Natural killer cell treated with Interleukin-12 subunit alpha and Interleukin-12 subunit beta and Interleukin-15 and Interleukin-18, amount 100 ng/mL, for 72 hours (primary cell): Measurements from ENCODE around the gene LMCD1. TPM values are rescaled to one million over a fixed set of nuclear protein-coding genes. Genes with fewer than 3 reads are reported as not detected.

Experiments
- ATAC-seq, 2 donors: fragments of 150-1000 bp; cut with Tn5 transposase in 1 of 2; sonication (Bioruptor Pico), chemical (Tn5 transposase) in 1 of 2; 2 replicates each; pipeline ENCODE4 v1.10.0; 2021
- DNase-seq: peaks from one replicate; pipeline ENCODE4 v3.0.0; 2022; ENCODE audit warnings: low spot score
- H3K27ac Mint-ChIP-seq, 2 donors: 1 replicate in 1 of 2; 2 replicates in 1 of 2; pipeline ENCODE4 v1.8.0; 2022; ENCODE audit warnings: mixed read lengths in 2 of 2, mild to moderate bottlenecking in 1 of 2, moderate library complexity in 1 of 2
- H3K27me3 Mint-ChIP-seq, 2 donors: 1 replicate in 1 of 2; 2 replicates in 1 of 2; pipeline ENCODE4 v1.8.0; 2022; ENCODE audit warnings: mixed read lengths in 2 of 2
- H3K36me3 Mint-ChIP-seq: one replicate; pipeline ENCODE4 v1.8.0; 2022; ENCODE audit warnings: mixed read lengths
- H3K4me1 Mint-ChIP-seq, 2 donors: 1 replicate in 1 of 2; 2 replicates in 1 of 2; pipeline ENCODE4 v1.8.0; 2022; ENCODE audit warnings: low read depth in 2 of 2, mixed read lengths in 2 of 2, mild to moderate bottlenecking in 1 of 2
- H3K4me3 Mint-ChIP-seq: one replicate; pipeline ENCODE4 v1.8.0; 2022; ENCODE audit warnings: mixed read lengths
- H3K9me3 Mint-ChIP-seq: 2 replicates; pipeline ENCODE4 v1.8.0; 2022; ENCODE audit warnings: mixed read lengths
- total RNA-seq, 2 donors: library from RNA; stranded (reverse); gene quantifications; one replicate each; pipeline ENCODE4 v1.2.3, GENCODE V29; 2022

LMCD1 gene
- total RNA-seq = 1 to 10 TPM in 1 of 2 donors, not detected in 1; 1.0 TPM

- Mint-ChIP-seq H3K4me3 (peak within 1 kb of the TSS; percentile 79), H3K27me3 (peaks cover 0 to 3% of the 10 kb centered on the region in 2 donors), H3K4me1 (peaks cover 0 to 8% of the 10 kb centered on the region in 2 donors), H3K27ac (peak within 1 kb of the TSS in 1 of 2 donors; percentile 48), H3K36me3 (no peaks in the 10 kb centered on the region), H3K9me3 (no peaks in the 10 kb centered on the region)
- ATAC-seq (peak; percentile 98 to 99), DNase-seq (peak; percentile 89)
These were observed at the start of gene LMCD1 for GRCh38 chr3:8501371-8502131. Gene LMCD1, plus strand, starts transcription at chr3:8501823. Its CDS starts 116 bp downstream, at chr3:8501939.

- Mint-ChIP-seq H3K4me3 (no peak overlapping the region), H3K27ac (no peak overlapping the region)
- no peak for ATAC-seq
These were observed 49.5 kb upstream of the LMCD1 start for GRCh38 chr3:8452112-8452511.

GRCh38 chr3:8453153-8453552 lies 48.5 kb upstream of the LMCD1 start:
- H3K4me3 Mint-ChIP-seq = no peak overlapping the region
- peaks cover 15 to 35% of the 10 kb centered on the region in 2 donors for H3K27me3 Mint-ChIP-seq
- DNase-seq = no peak
- no peaks in the 10 kb centered on the region for H3K36me3 Mint-ChIP-seq
- H3K27ac Mint-ChIP-seq = no peak overlapping the region
- no peaks in the 10 kb centered on the region for H3K9me3 Mint-ChIP-seq
- no peak for ATAC-seq
- no peaks in the 10 kb centered on the region for H3K4me1 Mint-ChIP-seq

More at GRCh38 chr3:8452112-8452511, 49.5 kb upstream of the LMCD1 start:
- Mint-ChIP-seq H3K9me3 (no peaks in the 10 kb centered on the region), H3K36me3 (no peaks in the 10 kb centered on the region), H3K4me1 (no peaks in the 10 kb centered on the region), H3K27me3 (peaks cover 17 to 42% of the 10 kb centered on the region in 2 donors)
- DNase-seq = no peak

- Mint-ChIP-seq H3K4me3 (no peak overlapping the region), H3K27me3 (peaks cover 12 to 26% of the 10 kb centered on the region in 2 donors), H3K9me3 (no peaks in the 10 kb centered on the region), H3K4me1 (no peaks in the 10 kb centered on the region), H3K27ac (no peak overlapping the region), H3K36me3 (no peaks in the 10 kb centered on the region)
- DNase-seq (no peak), ATAC-seq (no peak)
These were observed 45.9 kb upstream of the LMCD1 start for GRCh38 chr3:8455526-8456411.

GRCh38 chr3:8456412-8456811 lies 45.2 kb upstream of the LMCD1 start:
- no peak overlapping the region for H3K4me3 Mint-ChIP-seq
- peak in 1 of 2 donors; percentile 37 for ATAC-seq
- DNase-seq = no peak
- no peak overlapping the region for H3K27ac Mint-ChIP-seq
- H3K36me3 Mint-ChIP-seq = no peaks in the 10 kb centered on the region
- no peaks in the 10 kb centered on the region for H3K9me3 Mint-ChIP-seq
- no peaks in the 10 kb centered on the region for H3K4me1 Mint-ChIP-seq
- H3K27me3 Mint-ChIP-seq = peaks cover 13 to 25% of the 10 kb centered on the region in 2 donors

GRCh38 chr3:8457039-8457438 lies 44.6 kb upstream of the LMCD1 start:
- Mint-ChIP-seq H3K27ac (no peak overlapping the region), H3K4me3 (no peak overlapping the region), H3K27me3 (peaks cover 11 to 26% of the 10 kb centered on the region in 2 donors), H3K36me3 (no peaks in the 10 kb centered on the region), H3K9me3 (no peaks in the 10 kb centered on the region), H3K4me1 (no peaks in the 10 kb centered on the region)
- ATAC-seq (no peak), DNase-seq (no peak)

GRCh38 chr3:8458238-8458661 lies 43.4 kb upstream of the LMCD1 start:
- ATAC-seq (no peak), DNase-seq (no peak)
- H3K4me1 Mint-ChIP-seq = no peaks in the 10 kb centered on the region
- H3K27me3 Mint-ChIP-seq = peaks cover 13 to 30% of the 10 kb centered on the region in 2 donors
- no peak overlapping the region for H3K27ac Mint-ChIP-seq
- no peaks in the 10 kb centered on the region for H3K9me3 Mint-ChIP-seq
- no peaks in the 10 kb centered on the region for H3K36me3 Mint-ChIP-seq
- no peak overlapping the region for H3K4me3 Mint-ChIP-seq

GRCh38 chr3:8458711-8459110 lies 42.9 kb upstream of the LMCD1 start:
- no peak overlapping the region for H3K4me3 Mint-ChIP-seq
- peaks cover under 1% of the 10 kb centered on the region for H3K9me3 Mint-ChIP-seq
- no peaks in the 10 kb centered on the region for H3K4me1 Mint-ChIP-seq
- DNase-seq (no peak), ATAC-seq (no peak)
- H3K27me3 Mint-ChIP-seq = peaks cover 14 to 30% of the 10 kb centered on the region in 2 donors
- no peaks in the 10 kb centered on the region for H3K36me3 Mint-ChIP-seq
- no peak overlapping the region for H3K27ac Mint-ChIP-seq

GRCh38 chr3:8460050-8460708 lies 41.4 kb upstream of the LMCD1 start:
- H3K9me3 Mint-ChIP-seq = peaks cover 3% of the 10 kb centered on the region
- ATAC-seq (no peak), DNase-seq (no peak)
- peaks cover 12 to 24% of the 10 kb centered on the region in 2 donors for H3K27me3 Mint-ChIP-seq
- no peak overlapping the region for H3K4me3 Mint-ChIP-seq
- no peak overlapping the region for H3K27ac Mint-ChIP-seq
- no peaks in the 10 kb centered on the region for H3K36me3 Mint-ChIP-seq
- no peaks in the 10 kb centered on the region for H3K4me1 Mint-ChIP-seq

- Mint-ChIP-seq H3K36me3 (no peaks in the 10 kb centered on the region), H3K4me3 (no peak overlapping the region), H3K27me3 (peaks cover 13 to 24% of the 10 kb centered on the region in 2 donors), H3K9me3 (peaks cover 3% of the 10 kb centered on the region), H3K4me1 (no peaks in the 10 kb centered on the region), H3K27ac (no peak overlapping the region)
- DNase-seq (no peak), ATAC-seq (no peak)
These were observed 40.7 kb upstream of the LMCD1 start for GRCh38 chr3:8460815-8461456.

GRCh38 chr3:8464668-8465067 lies 37.0 kb upstream of the LMCD1 start:
- Mint-ChIP-seq H3K36me3 (no peaks in the 10 kb centered on the region), H3K4me1 (no peaks in the 10 kb centered on the region), H3K9me3 (peaks cover 3% of the 10 kb centered on the region), H3K4me3 (no peak overlapping the region), H3K27ac (no peak overlapping the region), H3K27me3 (peaks cover 18 to 39% of the 10 kb centered on the region in 2 donors)
- ATAC-seq (no peak), DNase-seq (no peak)

- Mint-ChIP-seq H3K27me3 (peaks cover 16 to 45% of the 10 kb centered on the region in 2 donors), H3K4me3 (no peak overlapping the region), H3K9me3 (peaks cover 3% of the 10 kb centered on the region), H3K36me3 (no peaks in the 10 kb centered on the region), H3K4me1 (no peaks in the 10 kb centered on the region), H3K27ac (no peak overlapping the region)
- ATAC-seq = no peak
- no peak for DNase-seq
These were observed 35.1 kb upstream of the LMCD1 start for GRCh38 chr3:8466526-8466925.

GRCh38 chr3:8470801-8471200 lies 30.8 kb upstream of the LMCD1 start:
- no peak overlapping the region for H3K27ac Mint-ChIP-seq

More at GRCh38 chr3:8470801-8471200, 30.8 kb upstream of the LMCD1 start:
- Mint-ChIP-seq H3K36me3 (no peaks in the 10 kb centered on the region), H3K4me3 (no peak overlapping the region), H3K4me1 (no peaks in the 10 kb centered on the region), H3K27me3 (peaks cover 10 to 25% of the 10 kb centered on the region in 2 donors), H3K9me3 (no peaks in the 10 kb centered on the region)
- DNase-seq (no peak), ATAC-seq (no peak)
